Endothelial cell of umbilical vein (primary cell): ENCODE measurements around the gene SMURF1. TPM values are rescaled to one million over a fixed set of nuclear protein-coding genes. Genes with fewer than 3 reads are reported as not detected.

ENCODE experiments used
- BruUV-seq: library from RNA; stranded (reverse); fragments of 400-500 nt; replicated peaks from 2 replicates; lab custom pipeline; 2021; lab: Mats Ljungman, UMichigan
- CTCF ChIA-PET: fragments of 300-600, 350-600 bp; sonication (Branson Sonifier 250); formaldehyde crosslinking; loops from one replicate; lab custom pipeline; 2021; ENCODE audit warnings: antibody characterized with exemption, inconsistent platforms; lab: Charles Lee
- POLR2A ChIA-PET: fragments of 300-600, 350-600 bp; sonication (Branson Sonifier 250); formaldehyde crosslinking; loops from one replicate; lab custom pipeline; 2021; ENCODE audit warnings: antibody characterized with exemption, inconsistent platforms; lab: Charles Lee
- DNase-seq: peaks from one replicate; pipeline ENCODE4 v3.0.0-alpha.2; 2011; ENCODE audit warnings: low read depth, low spot score
- FAIRE-seq: peaks from 2 replicates; lab custom pipeline; 2011; peaks lifted over from hg19 to GRCh38; lab: Jason Lieb, UNC
- H2AFZ ChIP-seq: 2 replicates; pipeline ENCODE4 v1.6.0; 2012; ENCODE audit warnings: low read depth, low read length, control low read depth, inconsistent platforms
- H3K27ac ChIP-seq: 2 replicates; pipeline ENCODE4 v1.5.1; 2011; ENCODE audit warnings: low read depth, mild to moderate bottlenecking, control low read depth, low read length, moderate library complexity; ENCODE audit not compliant: insufficient read depth
- H3K27me3 ChIP-seq, 2 experiments: 2 replicates each; pipeline versions ENCODE4 v1.6.0 to v1.6.1; 2011; ENCODE audit warnings: low read length in 2 of 2, mixed read lengths in 1 of 2; ENCODE audit not compliant: control insufficient read depth in 2 of 2, insufficient read depth in 2 of 2
- H3K36me3 ChIP-seq, 2 experiments: 2 replicates in 1 of 2; 3 replicates in 1 of 2; pipeline ENCODE4 v1.5.1; 2011; ENCODE audit warnings: low read length in 2 of 2, mild to moderate bottlenecking in 1 of 2, moderate library complexity in 1 of 2; ENCODE audit not compliant: control insufficient read depth in 2 of 2, insufficient read depth in 2 of 2; ENCODE audit errors: extremely low read depth in 1 of 2
- H3K4me1 ChIP-seq: 3 replicates; pipeline ENCODE4 v1.5.1; 2011; ENCODE audit warnings: mild to moderate bottlenecking, low read length; ENCODE audit not compliant: control insufficient read depth, insufficient read depth; ENCODE audit errors: extremely low read depth
- H3K4me2 ChIP-seq: 2 replicates; pipeline ENCODE4 v1.6.1; 2011; ENCODE audit warnings: low read length, control low read depth, mixed read lengths; ENCODE audit not compliant: insufficient read depth
- H3K4me3 ChIP-seq, 3 experiments: fragments of 200-600 bp in 1 of 3; sonication (generic), shearing (Covaris generic) in 1 of 3; replicated peaks in 1 of 3; 2 replicates each; pipeline ENCODE4 v1.5.1; 2011 to 2016; ENCODE audit warnings: control low read depth in 3 of 3, low read length in 3 of 3, mild to moderate bottlenecking in 2 of 3, inconsistent platforms in 1 of 3, low read depth in 1 of 3, moderate library complexity in 1 of 3; ENCODE audit not compliant: insufficient read depth in 1 of 3
- H3K79me2 ChIP-seq: 2 replicates; pipeline ENCODE4 v1.6.0; 2012; ENCODE audit warnings: low read length, inconsistent platforms; ENCODE audit not compliant: control insufficient read depth, insufficient read depth
- H3K9ac ChIP-seq: replicated peaks from 2 replicates; pipeline ENCODE3; 2011; ENCODE audit warnings: low read length, control low read depth; ENCODE audit not compliant: insufficient read depth; ENCODE audit errors: extremely low read depth
- H3K9me1 ChIP-seq: replicated peaks from 3 replicates; pipeline ENCODE4 v1.6.0; 2011; ENCODE audit warnings: mild to moderate bottlenecking, low read length; ENCODE audit not compliant: control insufficient read depth, insufficient read depth; ENCODE audit errors: extremely low read depth
- H3K9me3 ChIP-seq: replicated peaks from 2 replicates; pipeline ENCODE4 v1.5.1; 2012; ENCODE audit warnings: low read length, inconsistent platforms; ENCODE audit not compliant: control insufficient read depth, insufficient read depth
- H4K20me1 ChIP-seq: replicated peaks from 2 replicates; pipeline ENCODE3; 2011; ENCODE audit warnings: mild to moderate bottlenecking, low read length; ENCODE audit not compliant: control insufficient read depth, insufficient read depth; ENCODE audit errors: extremely low read depth
- CTCF ChIP-seq, 2 donors: IDR thresholded peaks; 1 replicate in 1 of 2; 2 replicates in 1 of 2; pipeline ENCODE4 v1.5.1; 2011; ENCODE audit warnings: low read length in 2 of 2, mild to moderate bottlenecking in 2 of 2, moderate library complexity in 2 of 2, control low read depth in 1 of 2, inconsistent platforms in 1 of 2, low read depth in 1 of 2; ENCODE audit not compliant: insufficient read depth in 1 of 2; ENCODE audit errors: extremely low read depth in 1 of 2
- EZH2 ChIP-seq: IDR thresholded peaks from 2 replicates; pipeline ENCODE4 v1.6.1; 2012; ENCODE audit warnings: borderline replicate concordance, low read depth, mild to moderate bottlenecking, moderate library complexity, low read length, inconsistent platforms; ENCODE audit not compliant: severe bottlenecking
- FOS ChIP-seq: IDR thresholded peaks from 2 replicates; pipeline ENCODE4 v1.6.1; 2011; ENCODE audit warnings: mild to moderate bottlenecking, low read length, moderate library complexity, borderline replicate concordance; ENCODE audit not compliant: insufficient read depth
- GATA2 ChIP-seq: IDR thresholded peaks from 2 replicates; pipeline ENCODE4 v1.7.0; 2011; ENCODE audit warnings: low read depth, mild to moderate bottlenecking, moderate library complexity, mixed read lengths, low read length; ENCODE audit not compliant: insufficient read length, insufficient read depth
- JUN ChIP-seq: IDR thresholded peaks from 2 replicates; pipeline ENCODE4 v1.6.1; 2011; ENCODE audit warnings: borderline replicate concordance, low read depth; ENCODE audit not compliant: insufficient read length, insufficient read depth
- MYC ChIP-seq: IDR thresholded peaks from one replicate; pipeline ENCODE4 v1.6.1; 2011; ENCODE audit warnings: mild to moderate bottlenecking, low read depth, low read length
- POLR2A ChIP-seq: IDR thresholded peaks from 2 replicates; pipeline ENCODE4 v1.6.1; 2012; ENCODE audit warnings: low read depth, mild to moderate bottlenecking, control low read depth, low read length
- POLR2AphosphoS5 ChIP-seq: IDR thresholded peaks from 2 replicates; pipeline ENCODE4 v1.6.1; 2012; ENCODE audit warnings: low read depth, mild to moderate bottlenecking, control low read depth, low read length, moderate library complexity; ENCODE audit not compliant: insufficient read depth
- dilution Hi-C: fragments of 300-500 bp; cut with MboI; formaldehyde crosslinking; loops from one replicate; pipeline ENCODE4 v1.15.0; 2019; ENCODE audit warnings: low sequenced_read_pairs; ENCODE audit not compliant: extremely low pct_ligation_motif_present
- intact Hi-C: fragments of 100-400 bp; cut with micrococcal nuclease; formaldehyde crosslinking; loops from one replicate; pipeline ENCODE4 v1.10.0; 2022
- polyA plus RNA-seq, 4 experiments: library from polyadenylated mRNA; depleted of rRNA in 3 of 4; stranded (reverse) in 3 of 4; unstranded in 1 of 4; fragments of >200 nt; gene quantifications; 2 replicates each; pipeline versions ENCODE4 v1.2.1 to v1.2.3, GENCODE V29; 2011 to 2012; ENCODE audit warnings: missing spikeins in 1 of 4
- total RNA-seq: library from RNA; stranded (reverse); gene quantifications from 2 replicates; pipeline ENCODE4 v1.2.3, GENCODE V29; 2021
- TF ChIP-seq, protein P1 (sequence below): IDR thresholded peaks from 2 replicates; pipeline ENCODE4 v1.6.1; 2011; ENCODE audit not compliant: insufficient read depth, insufficient read length

The SMURF1 gene
- total and polyA plus RNA-seq, 2 donors (not counting 3 experiments of a cell fraction or from before 2014, with no cell fraction given), result 11.5 to 22.8 TPM

DNA sequence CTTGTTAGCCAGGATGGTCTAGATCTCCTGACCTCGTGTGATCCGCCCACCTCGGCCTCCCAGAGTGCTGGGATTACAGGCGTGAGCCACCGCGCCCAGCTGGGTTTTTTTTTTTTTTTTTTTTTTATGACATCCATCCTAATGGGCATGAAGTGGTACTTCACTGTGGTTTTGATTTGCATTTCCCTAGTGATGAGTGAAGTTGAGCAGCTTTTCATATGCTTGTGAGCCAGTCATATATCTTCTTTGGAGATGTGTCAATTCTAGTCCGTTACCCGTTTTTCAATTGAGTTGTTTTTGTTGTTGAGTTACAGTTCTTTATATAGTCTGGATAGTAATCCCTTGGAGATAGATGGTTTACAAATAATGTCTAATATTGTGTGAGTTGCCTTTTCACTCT, 127.7 kb downstream of the SMURF1 start:
- Histone ChIP-seq H3K9ac (no peak overlapping the region), H4K20me1 (no peaks in the 10 kb centered on the region), H3K36me3 (peaks cover 10 to 33% of the 10 kb centered on the region in 2 experiments), H3K79me2 (no peaks in the 10 kb centered on the region), H3K27me3 (no peaks in the 10 kb centered on the region), H3K4me3 (no peak overlapping the region), H3K27ac (no peak overlapping the region), H3K4me2 (no peak overlapping the region), H3K4me1 (no peaks in the 10 kb centered on the region), H3K9me1 (no peaks in the 10 kb centered on the region), H2AFZ (no peak overlapping the region), H3K9me3 (no peaks in the 10 kb centered on the region)
- DNase-seq, result no peak
- FAIRE-seq, result no peak
- intact Hi-C loops (no loop called here), dilution Hi-C loops (no loop called here)
- ChIA-PET CTCF (no interaction called here), POLR2A (no interaction called here)
- BruUV-seq, result no TSS peak
- no peak for TF ChIP-seq JUN
- TF ChIP-seq EZH2, result no peak
- no peak for TF ChIP-seq POLR2AphosphoS5
- TF ChIP-seq CTCF (IDR thresholded peaks at IDR 0.05; ENCODE audit: extremely low read depth in 1 of 2, insufficient read depth in 1 of 2, low read depth in 1 of 2, low read length in 2 of 2), result no peak
- TF ChIP-seq, protein P1, sequence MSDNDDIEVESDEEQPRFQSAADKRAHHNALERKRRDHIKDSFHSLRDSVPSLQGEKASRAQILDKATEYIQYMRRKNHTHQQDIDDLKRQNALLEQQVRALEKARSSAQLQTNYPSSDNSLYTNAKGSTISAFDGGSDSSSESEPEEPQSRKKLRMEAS, result no peak
- TF ChIP-seq GATA2, result no peak
- TF ChIP-seq FOS, result no peak
- TF ChIP-seq POLR2A, result no peak
- TF ChIP-seq MYC, result no peak
